ENCODE results near the gene EML6.
"Not testable (repeated sequence)": the region's sequence is repeated elsewhere in the genome, so short reads cannot be mapped to it uniquely, and the experiment has no call there.

Gene EML6

GRCh38 chr2:54855434-54855833 is 132.0 kb downstream of the EML6 start:
- peak; percentile 31 for DNase-seq

DNA sequence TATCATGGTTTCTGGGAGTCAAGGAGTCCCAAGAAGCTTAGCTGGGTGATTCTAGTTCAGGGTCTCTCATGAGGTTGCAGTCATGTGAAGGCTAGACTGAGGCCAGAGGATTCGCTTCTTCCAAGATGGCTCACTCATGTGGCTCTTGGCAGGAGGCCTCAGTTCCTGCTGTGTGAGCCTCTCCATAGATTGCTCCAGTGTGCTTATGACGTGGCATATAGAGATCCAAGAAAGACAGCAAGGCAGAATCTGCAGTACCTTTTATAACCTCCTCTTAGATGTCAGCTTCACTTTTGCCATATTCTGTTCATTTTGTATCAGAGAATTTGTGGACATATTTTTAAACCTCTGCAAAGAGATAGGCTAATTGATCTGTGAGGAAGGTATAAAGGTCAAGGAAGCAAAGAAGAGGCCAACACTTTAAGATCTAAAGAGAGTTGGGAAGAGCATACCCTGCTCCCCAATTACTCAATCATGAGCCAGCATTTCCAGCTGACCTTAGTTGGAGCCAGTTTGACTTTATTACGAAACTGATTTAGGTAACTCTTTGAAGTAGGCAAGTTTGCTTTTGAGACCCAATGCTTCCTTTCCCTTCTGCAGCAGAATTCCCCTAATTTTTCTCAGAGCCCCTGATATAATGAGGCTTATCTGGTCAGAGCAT is 134.7 kb downstream of the EML6 start:
- DNase-seq: peak; percentile 70

GRCh38 chr2:54859416-54859815 is 136.0 kb downstream of the EML6 start:
- no peak for DNase-seq

GRCh38 chr2:54859997-54860701 is 136.7 kb downstream of the EML6 start:
- peak; percentile 92 for DNase-seq

DNA sequence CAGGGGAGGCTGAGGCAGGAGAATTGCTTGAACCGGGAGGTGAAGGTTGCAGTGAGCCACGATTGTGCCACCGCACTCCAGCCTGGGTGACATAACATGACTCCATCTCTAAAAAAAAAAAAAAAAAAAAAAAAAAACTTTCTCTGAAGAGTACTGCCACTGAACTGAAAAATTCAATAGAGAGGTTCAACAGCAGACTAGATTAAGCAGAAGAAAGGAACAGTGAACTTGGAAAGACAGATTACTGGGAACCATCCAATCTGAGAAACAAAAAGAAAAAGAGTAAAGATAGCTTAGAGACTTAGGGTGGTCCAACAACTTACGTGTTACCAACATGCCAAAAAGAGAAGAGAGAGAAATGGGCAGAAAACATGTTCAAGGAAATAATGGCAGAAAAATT is 138.8 kb downstream of the EML6 start:
- DNase-seq: no peak

DNA sequence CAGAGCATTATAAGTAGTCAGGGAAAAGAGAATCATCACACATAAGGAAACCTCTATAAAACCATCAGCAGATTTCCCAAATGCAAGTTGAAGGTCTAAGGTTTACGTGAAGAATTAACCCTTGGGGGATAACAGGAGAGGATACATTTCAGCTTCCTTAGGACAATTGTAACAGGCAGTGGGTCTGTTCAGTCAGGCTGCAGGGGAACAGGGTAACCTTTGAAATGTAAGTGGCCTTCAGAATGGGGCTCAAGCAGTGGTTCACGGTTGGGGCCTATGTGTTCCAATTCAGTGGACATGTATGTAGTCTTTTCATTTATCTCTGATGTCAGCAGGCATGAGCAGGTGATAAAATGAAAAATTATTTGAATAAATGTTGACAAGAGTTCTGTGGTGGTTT is 139.3 kb downstream of the EML6 start:
- DNase-seq: no peak

GRCh38 chr2:54863660-54864059 is 140.2 kb downstream of the EML6 start:
- DNase-seq: no peak

DNA sequence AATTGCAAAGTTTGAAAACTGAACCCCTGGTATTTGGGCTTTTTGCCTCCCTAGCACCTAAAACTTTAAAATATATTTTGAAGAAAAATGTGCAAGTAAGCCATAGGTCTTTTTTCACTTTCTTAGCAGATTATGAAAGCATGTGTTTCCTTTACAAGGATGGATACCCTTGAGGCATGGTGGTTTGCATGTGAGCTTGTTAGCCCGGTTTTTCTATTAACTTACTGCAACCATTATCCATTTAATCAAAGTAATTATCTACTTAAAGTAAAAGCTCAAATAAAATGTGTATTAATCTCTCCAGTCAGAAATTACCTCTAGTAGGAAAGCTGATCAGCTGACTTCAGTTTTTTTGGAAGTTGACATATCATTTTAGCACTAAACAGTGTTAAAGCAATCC is 140.6 kb downstream of the EML6 start:
- no peak for DNase-seq

GRCh38 chr2:54864727-54865126 is 141.3 kb downstream of the EML6 start:
- no peak for DNase-seq

- DNase-seq: no peak
Measured at GRCh38 chr2:54866179-54866578, 142.7 kb downstream of the EML6 start.

DNA sequence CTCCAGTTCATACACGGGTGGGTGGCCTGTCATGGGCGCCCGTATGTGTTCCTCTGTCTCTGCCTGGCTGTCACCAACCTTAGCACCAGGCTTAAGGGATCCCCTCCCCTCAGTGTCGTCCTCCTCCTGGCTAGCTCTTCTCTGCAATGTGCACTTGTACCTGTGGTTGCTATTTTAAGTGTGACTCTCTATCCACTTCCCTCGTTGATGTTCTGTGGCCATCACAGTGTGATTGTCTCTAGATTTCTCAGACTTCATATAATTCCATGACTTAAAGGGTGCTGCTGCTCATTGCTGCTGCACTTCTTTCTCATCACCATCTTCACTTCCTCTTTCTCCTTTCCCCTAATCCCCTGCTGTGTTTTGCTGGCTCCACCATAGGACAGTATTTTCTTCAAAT is 143.4 kb downstream of the EML6 start:
- DNase-seq: no peak

DNA sequence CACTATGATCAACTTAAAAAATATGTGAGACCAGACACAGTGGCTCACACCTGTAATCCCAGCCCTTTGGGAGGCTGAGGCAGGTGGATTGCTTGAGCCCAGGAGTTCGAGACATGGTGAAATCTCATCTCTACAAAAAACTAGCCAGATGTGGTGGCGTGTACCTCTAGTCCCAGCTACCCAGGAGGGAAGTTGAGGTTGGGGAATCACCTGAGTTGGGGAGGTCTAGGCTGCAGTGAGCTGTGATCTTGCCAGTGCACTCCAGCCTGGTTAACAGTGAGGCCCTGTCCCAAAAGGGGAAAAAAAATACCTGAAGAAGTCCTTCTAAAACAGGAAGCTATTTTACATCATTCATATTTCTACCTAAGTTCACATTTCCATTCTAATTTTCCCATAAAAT is 144.0 kb downstream of the EML6 start:
- DNase-seq: no peak

DNA sequence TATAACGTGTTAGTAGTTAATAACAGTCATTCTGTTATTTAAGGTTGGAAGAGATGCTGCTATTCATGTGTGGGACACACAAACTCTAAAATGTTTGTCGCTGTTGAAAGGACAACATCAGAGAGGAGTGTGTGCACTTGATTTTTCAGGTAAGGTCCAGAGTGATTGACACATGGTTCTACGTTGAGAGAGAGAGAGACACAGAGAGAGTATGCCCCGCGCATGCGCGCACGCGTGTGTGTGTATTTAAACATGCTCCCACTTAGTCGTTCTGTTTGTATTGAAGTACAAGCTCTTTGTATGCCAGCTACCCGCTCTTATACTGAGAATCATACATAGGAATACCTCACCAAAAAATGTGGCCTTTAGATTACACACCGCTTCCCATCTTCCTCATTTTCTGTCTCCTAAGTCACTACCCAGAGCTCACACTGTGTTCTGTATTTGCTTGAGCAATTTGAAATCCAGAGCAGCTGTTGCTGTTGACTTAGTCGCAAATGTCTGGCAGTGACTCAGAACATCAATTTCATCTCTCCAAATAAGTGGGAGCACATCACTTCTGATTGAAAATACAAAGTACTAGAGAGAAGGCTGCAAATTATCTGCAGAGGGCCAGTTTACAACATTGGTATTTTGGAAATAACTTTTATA is 148.1 kb downstream of the EML6 start:
- peak; percentile 44 for DNase-seq

DNA sequence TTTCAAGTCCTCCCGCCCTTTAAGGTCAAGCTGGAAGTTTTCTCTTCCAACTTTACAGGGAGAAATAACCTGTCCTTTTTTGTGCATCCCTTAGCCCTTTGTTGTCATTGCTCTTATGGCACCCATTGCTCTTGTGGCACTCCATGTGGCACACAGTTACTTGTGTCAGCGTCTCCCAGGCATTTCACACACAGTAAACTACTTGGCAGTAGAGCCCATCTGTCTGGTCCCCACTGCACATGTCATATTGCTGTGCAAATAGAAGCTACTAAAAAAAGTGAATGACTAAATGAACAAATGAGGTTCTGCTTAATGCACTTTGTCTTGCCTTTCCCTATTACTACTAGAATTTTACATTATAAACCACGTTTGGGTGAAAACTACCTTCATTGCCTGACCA is 149.3 kb downstream of the EML6 start:
- DNase-seq: no peak

DNA sequence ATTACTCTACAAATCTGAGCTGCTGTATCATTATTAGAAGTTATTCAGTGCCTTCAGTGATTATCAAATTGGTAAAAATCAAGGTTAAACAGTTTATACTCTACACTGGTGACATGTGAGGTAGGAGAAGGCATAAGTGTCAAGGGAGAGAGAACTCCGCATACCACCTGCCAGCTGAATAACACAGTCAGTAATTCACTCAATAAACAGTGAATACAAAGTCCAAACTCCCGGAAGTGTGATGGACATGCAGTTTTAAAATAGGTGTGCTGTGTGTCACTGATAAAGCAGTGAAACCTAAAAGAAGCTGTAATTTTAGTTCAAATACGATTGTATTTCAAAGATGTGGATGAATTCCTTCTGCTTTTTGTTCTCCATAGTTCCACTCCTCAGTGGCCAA is 149.8 kb downstream of the EML6 start:
- not testable (repeated sequence) for DNase-seq

GRCh38 chr2:54876764-54877163 is 153.3 kb downstream of the EML6 start:
- no peak for DNase-seq

DNA sequence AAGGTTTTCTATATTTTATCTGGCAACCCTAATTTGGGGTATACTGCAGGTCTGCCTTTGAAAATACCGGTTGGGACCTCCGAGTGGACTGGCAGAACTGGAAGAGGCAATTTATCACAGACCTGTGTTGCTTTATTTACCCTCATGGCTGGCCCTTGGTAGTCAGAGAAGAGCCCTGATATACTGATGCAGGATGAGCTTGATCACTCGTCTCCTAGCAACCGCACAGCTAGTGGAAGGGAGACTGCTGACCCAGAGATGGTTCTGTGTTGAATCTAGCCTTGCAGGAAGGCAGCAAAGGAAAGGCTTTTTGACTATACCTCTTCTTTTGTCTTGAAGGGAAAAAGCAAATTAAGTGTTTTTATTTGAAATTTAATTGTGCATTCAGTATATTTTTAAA is 154.7 kb downstream of the EML6 start:
- no peak for DNase-seq

- DNase-seq: no peak
Measured at GRCh38 chr2:54879032-54879431, 155.6 kb downstream of the EML6 start.

DNA sequence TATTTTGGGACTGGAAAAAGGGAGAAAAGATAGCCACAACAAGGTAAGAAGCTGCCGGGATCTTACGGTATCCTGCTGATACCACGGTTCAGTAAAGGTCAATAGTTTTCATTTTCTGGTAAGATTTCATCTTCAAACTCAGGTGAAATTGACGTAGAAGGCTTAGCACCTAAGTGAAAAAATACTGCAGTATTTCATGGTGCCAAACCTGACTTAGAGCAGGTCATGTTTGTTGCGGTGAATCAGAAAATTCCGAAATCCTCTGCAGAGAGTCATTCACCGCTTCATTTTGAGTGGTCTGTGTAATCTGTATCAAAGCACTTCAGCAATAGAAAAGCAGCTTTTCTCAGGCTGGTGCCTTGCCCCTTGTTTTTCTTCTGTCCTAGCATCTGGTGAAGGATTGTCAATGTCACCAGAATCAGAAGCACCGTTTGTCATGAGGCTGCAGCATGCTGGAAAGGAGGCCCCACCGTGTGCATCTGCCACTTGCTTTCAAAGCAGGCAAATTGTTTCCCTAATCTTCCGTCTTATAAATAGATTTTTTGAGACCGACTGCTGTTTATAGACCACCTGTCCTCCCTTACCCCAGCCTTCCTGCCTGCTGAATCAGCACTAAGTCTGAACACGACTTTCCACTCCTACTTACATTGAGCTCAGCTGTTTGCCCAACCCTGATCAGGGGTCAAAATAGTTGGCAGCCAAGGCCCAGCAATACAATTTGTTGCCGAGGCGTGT is 156.3 kb downstream of the EML6 start:
- no peak for DNase-seq

GRCh38 chr2:54880428-54880827 is 157.0 kb downstream of the EML6 start:
- no peak for DNase-seq

- no peak for DNase-seq
Measured at GRCh38 chr2:54881759-54882158, 158.3 kb downstream of the EML6 start.

DNA sequence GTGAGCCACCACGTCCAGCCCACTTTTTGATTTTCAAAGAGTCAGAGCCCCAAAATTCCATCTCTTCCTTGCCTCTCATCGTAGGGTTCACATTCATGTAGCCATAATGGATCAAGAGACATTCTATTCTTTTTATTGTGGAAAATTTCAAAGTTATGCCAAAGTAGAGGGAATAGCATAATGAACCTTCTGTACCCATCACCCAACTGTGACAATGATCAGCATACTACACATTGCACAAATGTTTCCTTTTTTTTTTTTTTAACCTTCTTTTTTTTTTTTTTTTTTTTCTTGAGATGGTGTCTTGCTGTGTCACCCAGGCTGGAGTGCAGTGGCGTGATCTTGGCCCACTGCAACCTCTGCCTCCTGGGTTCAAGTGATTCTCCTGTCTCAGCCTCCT is 162.4 kb downstream of the EML6 start:
- no peak for DNase-seq

DNA sequence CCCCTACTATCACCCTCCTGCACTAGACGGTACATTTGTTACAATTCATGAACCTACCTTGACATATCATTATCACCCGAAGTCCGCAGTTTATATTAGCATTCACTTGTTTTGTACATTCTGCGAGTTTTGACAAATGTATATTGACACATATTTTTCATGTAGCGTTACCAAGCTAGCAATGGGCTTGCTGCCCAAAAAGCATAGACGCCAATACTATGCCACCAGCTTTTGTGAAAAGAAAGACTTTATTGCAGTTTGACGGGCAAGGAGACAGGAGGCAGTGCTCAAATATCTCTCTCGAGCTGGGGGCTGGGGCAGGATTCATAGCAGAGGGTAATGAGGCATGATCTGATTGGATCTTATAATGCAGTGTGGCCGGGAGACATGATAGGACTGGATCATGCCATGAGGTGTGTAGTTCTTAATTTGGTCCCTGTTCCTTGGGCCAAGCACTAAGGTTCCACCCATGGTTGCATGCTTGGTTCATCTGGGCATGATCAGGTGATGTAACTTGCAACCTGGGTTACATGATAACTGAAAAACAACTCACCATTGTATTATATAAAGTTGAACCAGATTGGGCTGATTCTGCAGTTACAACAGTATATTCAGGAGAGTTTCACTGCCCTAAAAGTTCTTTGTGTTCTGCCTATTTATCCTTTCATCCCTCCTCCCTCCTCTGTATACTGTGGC is 164.5 kb downstream of the EML6 start:
- DNase-seq: no peak

Data from fibroblast of upper back skin (primary cell).